Measurements from ENCODE around the gene LRRC18.

The LRRC18 gene

DNA sequence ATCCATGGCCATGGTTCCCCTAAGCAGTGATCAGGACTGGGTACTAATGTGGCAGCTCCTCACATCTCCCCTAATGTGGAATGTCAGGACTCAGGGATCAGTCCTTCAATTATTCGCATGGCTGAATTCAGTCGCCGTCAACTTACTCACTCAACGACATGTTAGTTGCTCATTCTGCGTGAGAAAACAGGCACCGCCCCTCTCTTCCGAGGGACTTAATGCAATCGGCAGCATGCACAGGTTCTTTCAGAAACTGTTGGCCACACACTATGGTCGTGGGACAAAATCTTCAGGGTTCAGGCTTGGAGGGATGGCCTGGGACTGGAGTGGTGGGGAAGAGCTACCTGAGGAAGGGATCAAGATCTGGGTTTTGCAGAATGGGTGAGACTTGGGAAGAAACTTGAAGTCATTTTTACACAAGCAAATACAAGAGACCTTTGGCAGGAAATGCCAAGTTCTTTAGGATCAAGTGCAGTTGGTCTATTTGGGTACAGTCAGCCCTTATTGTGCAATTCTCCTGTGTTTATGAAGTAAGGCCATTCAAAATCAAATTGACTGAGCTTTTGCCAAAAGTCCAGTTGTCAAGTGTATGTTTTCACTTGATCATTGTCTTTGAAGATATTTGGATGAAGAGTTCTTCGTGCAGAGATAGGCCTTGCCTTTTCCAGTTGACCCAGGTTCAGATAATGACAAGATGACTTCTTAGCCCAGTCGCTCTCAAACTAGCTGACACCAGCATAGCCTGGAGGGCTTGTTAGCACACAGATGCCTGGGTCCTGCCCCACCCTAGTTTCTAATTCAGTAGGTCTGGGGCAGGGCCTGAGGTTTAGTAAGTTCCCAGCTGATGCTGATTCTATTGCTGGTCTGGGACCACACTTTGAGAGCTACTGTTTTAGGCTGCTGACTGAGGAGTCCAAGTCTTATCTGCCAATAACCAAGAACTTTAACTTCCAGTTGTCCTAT is 48.5 kb downstream of the LRRC18 start:
- intact Hi-C loops (cut with DNase I): no loop called here
- no peak for DNase-seq

DNA sequence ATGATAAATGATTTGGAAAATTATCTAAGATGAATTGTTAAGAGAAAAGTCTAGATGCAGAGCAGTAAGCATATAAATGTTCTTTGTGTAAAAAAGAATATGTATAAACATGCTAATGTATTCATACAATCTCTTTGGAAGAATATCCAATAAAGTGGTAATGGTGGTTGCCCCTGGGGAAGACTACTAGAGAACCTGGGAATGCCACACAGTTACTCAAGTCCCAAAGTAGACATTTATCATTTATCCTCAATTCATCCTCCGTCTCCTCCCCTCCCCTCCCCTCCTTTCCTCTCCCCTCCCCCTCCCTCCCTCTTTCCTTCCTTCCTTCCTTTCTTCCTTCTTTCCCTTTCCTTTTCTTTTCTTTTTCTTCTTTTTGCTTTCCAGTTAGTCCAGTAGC is 51.7 kb downstream of the LRRC18 start:
- no peak for DNase-seq
- intact Hi-C loops (cut with DNase I): no loop called here

DNA sequence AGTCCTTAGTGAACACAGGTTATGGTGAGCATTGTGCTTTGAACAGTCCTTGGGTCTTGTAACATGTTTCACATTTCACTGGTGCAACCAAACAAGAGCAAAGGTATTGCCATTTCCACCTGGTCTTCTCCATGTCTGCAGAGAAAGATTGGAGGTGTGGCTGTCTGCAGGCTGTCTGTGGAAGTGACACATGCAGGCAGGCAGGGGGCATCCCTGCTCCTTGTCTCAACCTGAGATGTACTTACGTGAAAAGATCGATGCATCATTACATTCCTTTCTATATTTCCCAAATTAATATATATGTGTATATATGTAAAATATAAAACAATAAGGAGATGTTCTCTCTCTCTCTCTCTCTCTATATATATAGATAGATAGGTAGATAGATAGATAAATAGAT is 54.3 kb downstream of the LRRC18 start:
- DNase-seq: peak in 38 of 42 donors; percentile 26 to 87 (median 58)
- intact Hi-C loops (cut with DNase I): no loop called here

DNA sequence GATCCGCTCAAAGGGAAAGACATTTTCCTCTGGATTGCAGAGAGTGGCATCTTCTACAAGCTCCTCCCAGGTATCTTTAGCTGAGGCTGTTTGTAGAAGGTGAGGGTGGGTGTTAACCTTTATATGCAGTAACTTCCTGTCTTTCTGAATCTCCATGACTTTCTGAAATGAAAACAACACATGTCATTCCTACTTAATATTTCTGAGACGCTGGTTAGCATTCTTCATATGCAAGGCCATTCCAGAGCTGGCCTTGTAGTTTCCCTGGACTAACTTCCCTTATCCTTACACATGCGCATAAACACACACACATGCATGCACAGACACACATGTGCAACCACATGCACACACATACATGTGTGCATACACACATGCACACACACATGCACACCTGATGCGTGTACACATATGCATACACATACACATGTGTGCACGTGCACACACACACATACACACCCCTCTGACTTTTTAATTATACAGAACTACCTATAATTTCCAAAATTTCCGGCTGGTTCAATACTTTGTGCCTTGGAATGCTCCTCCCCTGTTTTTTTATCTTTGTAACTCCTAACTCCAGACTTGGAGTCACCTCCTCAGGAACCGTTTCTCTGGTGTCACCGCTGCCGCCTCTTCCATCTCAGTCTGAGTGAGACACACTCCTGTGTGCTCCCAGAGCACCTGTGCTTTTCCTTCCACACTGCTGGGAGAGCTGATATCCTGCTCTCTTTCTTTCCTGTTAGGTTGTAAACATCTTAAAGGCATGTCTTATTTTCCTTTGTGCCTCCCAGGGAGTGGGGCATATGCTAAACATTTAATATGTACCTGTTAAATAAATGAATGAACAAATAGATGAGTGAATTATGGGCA is 55.2 kb downstream of the LRRC18 start:
- intact Hi-C loops (cut with DNase I): no loop called here

DNA sequence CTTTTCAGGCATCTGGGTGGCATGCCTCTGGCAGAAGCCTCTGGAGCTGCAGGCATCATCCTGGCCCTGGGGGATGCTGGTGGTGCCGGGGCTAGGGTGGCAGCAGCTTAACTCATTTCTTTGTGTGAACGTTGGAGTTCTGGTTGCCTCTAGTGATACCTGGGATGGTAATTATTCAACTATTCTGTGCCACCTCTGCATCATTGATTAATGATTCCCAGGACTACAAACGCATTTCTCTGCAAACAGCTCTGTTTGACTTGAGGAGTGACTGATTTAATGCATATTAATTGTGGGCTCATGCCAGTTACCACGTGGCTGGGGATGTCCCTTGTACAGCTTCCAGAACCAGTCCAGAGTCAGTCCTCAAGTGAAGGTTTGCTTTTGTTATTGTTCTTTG is 55.9 kb downstream of the LRRC18 start:
- intact Hi-C loops (cut with DNase I): no loop called here
- DNase-seq: peak in 2 of 42 donors; percentile 28

More for the DNA sequence above, 55.2 kb downstream of the LRRC18 start:
- DNase-seq: peak in 14 of 42 donors; percentile 21 to 78 (median 42)

DNA sequence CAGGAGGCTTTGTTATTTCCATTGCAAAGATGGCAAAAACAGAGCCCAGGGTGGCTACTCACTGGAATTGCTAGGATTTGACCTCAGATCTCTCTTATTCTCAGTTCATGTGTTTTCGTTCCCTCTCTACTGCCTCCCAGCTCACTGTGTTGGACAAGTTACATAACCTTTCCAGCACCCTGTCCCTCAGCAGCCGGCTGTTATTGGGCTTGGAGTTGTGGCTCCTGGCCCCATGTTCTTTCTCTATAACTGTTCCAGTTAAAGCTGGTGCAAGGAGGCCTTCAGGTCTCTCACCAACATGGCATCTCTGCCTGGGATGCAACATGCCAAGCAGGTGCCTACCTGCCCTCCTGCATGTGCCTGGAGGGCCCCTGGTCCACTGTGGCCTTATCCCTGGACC is 56.8 kb downstream of the LRRC18 start:
- intact Hi-C loops (cut with DNase I): no loop called here
- peak in 1 of 42 donors; percentile 33 for DNase-seq

DNA sequence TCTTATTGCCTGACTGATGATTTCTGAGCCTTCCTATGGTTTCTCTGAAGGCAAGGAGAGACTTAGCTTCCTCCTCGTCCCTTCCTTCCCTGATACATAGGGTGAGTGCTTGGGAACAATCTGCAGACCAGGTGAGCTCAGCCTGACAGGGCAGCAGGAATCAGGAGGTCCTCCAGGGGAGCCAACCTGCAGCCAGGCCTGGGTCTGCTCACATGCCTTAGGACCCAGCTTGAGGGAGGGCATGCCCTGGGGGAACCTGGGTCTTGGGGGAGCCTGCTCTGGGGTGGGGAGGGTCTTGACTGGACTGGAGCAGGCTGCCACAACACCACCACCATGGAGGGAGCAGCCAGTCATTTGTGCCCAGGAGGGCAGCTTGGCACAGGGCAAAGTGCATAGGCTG is 57.7 kb downstream of the LRRC18 start:
- DNase-seq: peak in 2 of 42 donors; percentile 6 to 17
- intact Hi-C loops (cut with DNase I): no loop called here

DNA sequence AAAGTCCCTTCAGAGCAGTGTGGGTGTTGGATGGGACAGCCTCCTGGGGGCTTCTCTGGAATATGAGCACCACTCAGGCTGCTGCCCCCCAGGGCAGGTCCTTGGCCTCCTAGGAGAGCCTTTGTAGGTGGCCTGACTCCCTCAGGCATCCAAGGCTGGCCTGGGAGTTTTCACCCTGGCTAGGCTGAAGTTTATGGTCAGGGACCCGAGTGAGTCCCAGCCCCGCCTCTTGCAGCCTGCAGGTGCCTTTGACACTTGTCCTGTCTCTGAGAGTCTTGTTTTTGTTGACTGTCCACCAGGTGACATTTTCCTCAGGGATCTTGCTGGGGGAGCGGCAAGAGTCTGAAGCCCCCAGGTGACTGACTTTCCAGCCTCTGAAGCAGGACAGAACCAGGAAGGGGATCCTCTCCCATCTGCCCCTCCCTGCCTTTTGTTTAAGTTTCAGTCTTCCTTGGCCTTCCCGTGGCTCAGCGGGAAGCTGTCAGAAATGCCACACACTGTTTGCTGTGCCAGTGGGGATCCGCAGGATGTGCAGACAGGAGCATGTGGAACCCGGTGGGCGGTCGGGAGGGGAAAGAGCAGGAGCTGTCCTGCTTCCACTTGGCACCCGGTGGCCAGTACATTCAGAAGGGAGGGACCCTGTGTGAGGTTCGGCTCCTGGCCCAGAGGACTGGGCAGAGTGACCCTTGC is 59.5 kb downstream of the LRRC18 start:
- intact Hi-C loops (cut with DNase I): no loop called here
- DNase-seq: no peak

DNA sequence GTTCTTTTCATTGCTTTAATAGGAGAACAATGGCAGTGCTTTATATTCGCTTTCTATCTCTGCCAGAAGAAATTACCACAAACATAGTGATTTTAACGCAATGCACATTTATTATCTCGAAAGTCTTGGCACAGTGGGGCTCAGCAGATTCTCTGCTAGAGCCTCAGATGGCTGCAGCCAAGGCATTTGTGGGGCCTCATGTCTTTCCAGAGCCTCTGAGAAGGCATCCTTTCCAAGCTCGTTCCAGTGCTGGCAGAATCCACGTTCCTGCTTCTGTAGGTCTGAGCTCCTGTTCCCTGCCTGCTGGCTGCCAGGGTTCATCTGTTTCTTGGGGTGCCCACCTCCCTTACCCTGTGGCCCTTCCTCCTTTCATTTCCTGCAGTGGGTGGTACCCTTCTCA is 60.2 kb downstream of the LRRC18 start:
- DNase-seq: no peak
- intact Hi-C loops (cut with DNase I): no loop called here

DNA sequence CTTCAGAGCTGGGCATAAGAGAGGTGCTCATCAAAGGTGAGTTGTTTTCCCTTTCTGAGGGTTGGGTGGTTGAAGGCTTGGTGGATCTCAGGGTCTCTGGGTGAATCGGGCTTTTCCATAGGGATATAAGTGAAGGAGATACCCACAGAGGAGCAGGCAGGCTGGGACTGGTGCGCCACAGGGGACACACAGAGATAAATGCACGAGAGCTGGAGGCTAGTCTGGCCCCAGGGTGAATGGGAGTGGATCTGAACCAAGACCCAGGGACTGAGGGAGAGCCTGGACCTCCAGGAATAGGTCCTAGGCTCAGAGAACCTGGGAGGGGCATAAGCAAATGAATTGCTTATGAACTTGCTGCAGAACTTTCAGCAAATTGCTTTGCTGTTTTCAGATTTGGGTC is 61.5 kb downstream of the LRRC18 start:
- DNase-seq: no peak
- intact Hi-C loops (cut with DNase I): no loop called here

DNA sequence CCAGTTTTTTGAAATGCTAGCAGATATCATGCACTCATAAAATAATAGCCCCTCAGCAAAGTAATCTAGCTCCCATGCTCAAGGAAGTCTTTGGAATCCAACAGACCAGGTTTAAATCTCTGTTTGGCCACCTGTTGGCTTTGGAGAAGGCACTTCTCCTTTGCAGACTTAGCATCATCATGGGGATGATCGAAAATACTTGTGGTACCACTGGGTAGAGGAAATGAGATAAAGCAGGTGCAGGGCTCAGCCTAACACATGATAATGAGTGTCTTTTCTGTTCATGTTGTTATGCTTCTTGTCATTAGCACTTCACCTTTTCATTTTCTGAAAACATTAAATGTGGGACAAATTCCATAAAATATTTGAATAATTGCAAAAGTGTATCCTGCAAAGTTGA is 67.4 kb downstream of the LRRC18 start:
- DNase-seq: no peak
- intact Hi-C loops (cut with DNase I): no loop called here

Measured in head of caudate nucleus (tissue), 42 donors.